Neural progenitor cell (in vitro differentiated cells): ENCODE measurements around the gene MLN.

ENCODE experiments used
- EZH2 ChIP-seq: fragments of 200-600 bp; sonication (generic); IDR thresholded peaks from 2 replicates; pipeline ENCODE4 v1.6.1; 2017; ENCODE audit warnings: antibody characterized with exemption, mild to moderate bottlenecking, moderate library complexity
- TF ChIP-seq, protein P1 (sequence below): fragments of 200-600 bp; sonication (generic); IDR thresholded peaks from 2 replicates; pipeline ENCODE4 v1.5.1; 2017; ENCODE audit warnings: antibody characterized with exemption, mild to moderate bottlenecking

DNA sequence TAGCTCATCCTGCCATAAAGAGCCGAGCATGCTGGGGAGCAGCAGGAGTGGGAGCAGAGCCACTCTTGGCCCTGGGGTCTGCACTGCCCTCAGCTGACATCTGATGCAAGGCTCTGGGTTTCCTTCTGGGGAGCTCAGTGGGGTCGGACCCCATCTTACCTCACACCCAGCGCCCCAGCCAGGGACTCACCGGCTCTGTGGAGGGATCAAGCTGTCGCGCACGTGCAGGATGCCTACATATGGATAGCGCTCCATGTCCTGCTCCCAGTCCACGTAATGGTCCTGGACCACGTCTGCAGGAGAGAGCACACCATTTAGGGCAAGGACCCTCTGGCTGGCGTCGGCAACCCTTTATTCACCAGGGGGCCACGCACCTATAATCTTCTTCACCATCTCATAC is 27.0 kb downstream of the MLN start:
- TF ChIP-seq, protein P1, sequence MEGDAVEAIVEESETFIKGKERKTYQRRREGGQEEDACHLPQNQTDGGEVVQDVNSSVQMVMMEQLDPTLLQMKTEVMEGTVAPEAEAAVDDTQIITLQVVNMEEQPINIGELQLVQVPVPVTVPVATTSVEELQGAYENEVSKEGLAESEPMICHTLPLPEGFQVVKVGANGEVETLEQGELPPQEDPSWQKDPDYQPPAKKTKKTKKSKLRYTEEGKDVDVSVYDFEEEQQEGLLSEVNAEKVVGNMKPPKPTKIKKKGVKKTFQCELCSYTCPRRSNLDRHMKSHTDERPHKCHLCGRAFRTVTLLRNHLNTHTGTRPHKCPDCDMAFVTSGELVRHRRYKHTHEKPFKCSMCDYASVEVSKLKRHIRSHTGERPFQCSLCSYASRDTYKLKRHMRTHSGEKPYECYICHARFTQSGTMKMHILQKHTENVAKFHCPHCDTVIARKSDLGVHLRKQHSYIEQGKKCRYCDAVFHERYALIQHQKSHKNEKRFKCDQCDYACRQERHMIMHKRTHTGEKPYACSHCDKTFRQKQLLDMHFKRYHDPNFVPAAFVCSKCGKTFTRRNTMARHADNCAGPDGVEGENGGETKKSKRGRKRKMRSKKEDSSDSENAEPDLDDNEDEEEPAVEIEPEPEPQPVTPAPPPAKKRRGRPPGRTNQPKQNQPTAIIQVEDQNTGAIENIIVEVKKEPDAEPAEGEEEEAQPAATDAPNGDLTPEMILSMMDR = no peak
- no peak for TF ChIP-seq EZH2
